HL-60 (cell line): Measurements from ENCODE around the gene CLCN4.

ENCODE experiments used
- DNase-seq, 2 experiments: peaks; one replicate each; pipeline ENCODE4 v3.0.0-alpha.2; 2010 to 2020; ENCODE audit warnings: low read depth in 1 of 2, low spot score in 1 of 2
- H3K27ac ChIP-seq: fragments of 250-450 bp; sonication (Bioruptor Pico); replicated peaks from 2 replicates; pipeline ENCODE4 v1.5.1; 2020; ENCODE audit warnings: mild to moderate bottlenecking, moderate library complexity
- H3K27me3 ChIP-seq: fragments of 250-450 bp; sonication (Bioruptor Pico); 2 replicates; pipeline ENCODE4 v1.5.1; 2021; ENCODE audit warnings: mild to moderate bottlenecking, moderate library complexity; ENCODE audit not compliant: insufficient read depth, poor library complexity, severe bottlenecking
- H3K4me3 ChIP-seq: replicated peaks from 2 replicates; pipeline ENCODE4 v1.5.1; 2011; ENCODE audit warnings: mild to moderate bottlenecking, control low read depth, low read length; ENCODE audit not compliant: insufficient read depth
- CTCF ChIP-seq: IDR thresholded peaks from one replicate; pipeline ENCODE4 v1.5.1; 2011; ENCODE audit warnings: low read length, control low read depth, inconsistent platforms; ENCODE audit not compliant: insufficient read depth
- GABPA ChIP-seq: IDR thresholded peaks from 2 replicates; pipeline ENCODE4 v1.6.1; 2012; ENCODE audit warnings: low read depth
- POLR2AphosphoS5 ChIP-seq: IDR thresholded peaks from 2 replicates; pipeline ENCODE4 v1.6.1; 2012; ENCODE audit warnings: low read depth
- SPI1 ChIP-seq: IDR thresholded peaks from 2 replicates; pipeline ENCODE4 v1.6.1; 2012; ENCODE audit warnings: low read depth, mild to moderate bottlenecking, borderline replicate concordance
- TF ChIP-seq, protein P1 (sequence below): IDR thresholded peaks from 2 replicates; pipeline ENCODE4 v1.6.1; 2012; ENCODE audit warnings: low read depth; ENCODE audit not compliant: insufficient replicate concordance

CLCN4 gene

GRCh38 chrX:10265775-10266174 is 109.0 kb downstream of the CLCN4 start:
- Histone ChIP-seq H3K27me3 (no peaks in the 10 kb centered on the region), H3K27ac (no peak overlapping the region), H3K4me3 (no peak overlapping the region)
- TF ChIP-seq CTCF: no peak
- TF ChIP-seq POLR2AphosphoS5: no peak
- no peak for TF ChIP-seq SPI1
- TF ChIP-seq, protein P1, sequence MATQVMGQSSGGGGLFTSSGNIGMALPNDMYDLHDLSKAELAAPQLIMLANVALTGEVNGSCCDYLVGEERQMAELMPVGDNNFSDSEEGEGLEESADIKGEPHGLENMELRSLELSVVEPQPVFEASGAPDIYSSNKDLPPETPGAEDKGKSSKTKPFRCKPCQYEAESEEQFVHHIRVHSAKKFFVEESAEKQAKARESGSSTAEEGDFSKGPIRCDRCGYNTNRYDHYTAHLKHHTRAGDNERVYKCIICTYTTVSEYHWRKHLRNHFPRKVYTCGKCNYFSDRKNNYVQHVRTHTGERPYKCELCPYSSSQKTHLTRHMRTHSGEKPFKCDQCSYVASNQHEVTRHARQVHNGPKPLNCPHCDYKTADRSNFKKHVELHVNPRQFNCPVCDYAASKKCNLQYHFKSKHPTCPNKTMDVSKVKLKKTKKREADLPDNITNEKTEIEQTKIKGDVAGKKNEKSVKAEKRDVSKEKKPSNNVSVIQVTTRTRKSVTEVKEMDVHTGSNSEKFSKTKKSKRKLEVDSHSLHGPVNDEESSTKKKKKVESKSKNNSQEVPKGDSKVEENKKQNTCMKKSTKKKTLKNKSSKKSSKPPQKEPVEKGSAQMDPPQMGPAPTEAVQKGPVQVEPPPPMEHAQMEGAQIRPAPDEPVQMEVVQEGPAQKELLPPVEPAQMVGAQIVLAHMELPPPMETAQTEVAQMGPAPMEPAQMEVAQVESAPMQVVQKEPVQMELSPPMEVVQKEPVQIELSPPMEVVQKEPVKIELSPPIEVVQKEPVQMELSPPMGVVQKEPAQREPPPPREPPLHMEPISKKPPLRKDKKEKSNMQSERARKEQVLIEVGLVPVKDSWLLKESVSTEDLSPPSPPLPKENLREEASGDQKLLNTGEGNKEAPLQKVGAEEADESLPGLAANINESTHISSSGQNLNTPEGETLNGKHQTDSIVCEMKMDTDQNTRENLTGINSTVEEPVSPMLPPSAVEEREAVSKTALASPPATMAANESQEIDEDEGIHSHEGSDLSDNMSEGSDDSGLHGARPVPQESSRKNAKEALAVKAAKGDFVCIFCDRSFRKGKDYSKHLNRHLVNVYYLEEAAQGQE: no peak
- no peak for TF ChIP-seq GABPA
- no peak for DNase-seq

GRCh38 chrX:10278716-10279115 is 121.9 kb downstream of the CLCN4 start:
- no peak overlapping the region for H3K27ac ChIP-seq
- TF ChIP-seq GABPA (no peak), CTCF (no peak), POLR2AphosphoS5 (no peak), SPI1 (no peak)
- TF ChIP-seq, protein P1: no peak
- no peak for DNase-seq
- no peak overlapping the region for H3K4me3 ChIP-seq
- H3K27me3 ChIP-seq: no peaks in the 10 kb centered on the region

DNA sequence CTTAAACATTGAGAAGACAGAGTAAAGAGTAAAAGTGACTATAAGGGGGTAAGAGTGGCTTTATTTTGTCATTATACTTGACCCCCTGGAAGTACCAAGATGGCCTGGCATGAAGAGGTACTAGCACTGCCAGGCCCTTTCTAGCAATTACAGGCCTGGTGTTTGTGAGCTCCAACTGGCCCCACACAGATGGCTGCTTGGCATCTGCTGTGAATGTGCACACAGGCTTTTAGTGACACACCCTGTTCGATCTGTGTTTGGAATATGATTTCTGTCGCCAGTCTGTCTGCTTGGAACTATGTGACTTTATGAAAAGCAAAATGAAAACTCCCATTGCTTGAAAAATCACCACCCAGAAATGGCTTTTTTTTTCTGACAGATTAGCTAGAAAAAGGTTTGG is 123.3 kb downstream of the CLCN4 start:
- no peak for TF ChIP-seq SPI1
- no peak for TF ChIP-seq GABPA
- TF ChIP-seq, protein P1: no peak
- no peak for TF ChIP-seq POLR2AphosphoS5
- no peak for TF ChIP-seq CTCF
- DNase-seq: no peak
- Histone ChIP-seq H3K27me3 (no peaks in the 10 kb centered on the region), H3K27ac (no peak overlapping the region), H3K4me3 (no peak overlapping the region)
